ENCODE results near the gene GMEB2. TPM values are rescaled to one million over a fixed set of nuclear protein-coding genes. Genes with fewer than 3 reads are reported as not detected.

The GMEB2 gene
- total and polyA plus RNA-seq, 8 donors: 4.1 to 10.4 (median 6.1) TPM

- H3K27ac ChIP-seq: no peak overlapping the region
- no peaks in the 10 kb centered on the region for H3K36me3 ChIP-seq
- H3K4me3 ChIP-seq: peak overlapping the region; percentile 20 to 60 (median 34)
- ATAC-seq (peak; percentile 59 to 89 (median 82)), FAIRE-seq (no peak), DNase-seq (peak; percentile 53 to 93 (median 82))
- H3K4me1 ChIP-seq: no peaks in the 10 kb centered on the region
- 3 to 6% methylated on average over 23 to 37 of the region's 37 CpGs for WGBS, 2 donors
- no peaks in the 10 kb centered on the region for H3K9me3 ChIP-seq
- intact Hi-C loops (cut with DNase I): no loop called here
- no peak for TF ChIP-seq CTCF (IDR thresholded peaks at IDR 0.05)
- no peaks in the 10 kb centered on the region for H3K27me3 ChIP-seq
These were observed 73.5 kb downstream of the GMEB2 start for GRCh38 chr20:63553251-63553932.

- Histone ChIP-seq H3K9me3 (no peaks in the 10 kb centered on the region), H3K27me3 (no peaks in the 10 kb centered on the region), H3K36me3 (no peaks in the 10 kb centered on the region), H3K4me1 (no peaks in the 10 kb centered on the region), H3K4me3 (no peak overlapping the region), H3K27ac (no peak overlapping the region)
- intact Hi-C loops (cut with DNase I): no loop called here
- DNase-seq (no peak), ATAC-seq (no peak), FAIRE-seq (no peak)
- 48 to 55% methylated on average over 15 of the region's 15 CpGs for WGBS, 2 donors
- TF ChIP-seq CTCF (IDR thresholded peaks at IDR 0.05): no peak
These were observed 74.2 kb downstream of the GMEB2 start for GRCh38 chr20:63552481-63553249.

- intact Hi-C loops (cut with DNase I): no loop called here
- no peak overlapping the region for H3K27ac ChIP-seq
- no peak for DNase-seq
- no peak for TF ChIP-seq CTCF (IDR thresholded peaks at IDR 0.05)
- 42 to 63% methylated on average over 9 of the region's 9 CpGs for WGBS, 2 donors
- no peaks in the 10 kb centered on the region for H3K4me1 ChIP-seq
- H3K36me3 ChIP-seq: no peaks in the 10 kb centered on the region
- H3K27me3 ChIP-seq: no peaks in the 10 kb centered on the region
- no peaks in the 10 kb centered on the region for H3K9me3 ChIP-seq
- no peak for FAIRE-seq
- H3K4me3 ChIP-seq: no peak overlapping the region
- no peak for ATAC-seq
These were observed 75.8 kb downstream of the GMEB2 start for GRCh38 chr20:63551068-63551467.

- 66 to 71% methylated on average over 16 to 18 of the region's 18 CpGs for WGBS, 2 donors
- Histone ChIP-seq H3K9me3 (no peaks in the 10 kb centered on the region), H3K4me3 (no peak overlapping the region), H3K36me3 (no peaks in the 10 kb centered on the region), H3K4me1 (no peaks in the 10 kb centered on the region), H3K27ac (no peak overlapping the region), H3K27me3 (no peaks in the 10 kb centered on the region)
- intact Hi-C loops (cut with DNase I): loop anchor here in 1 of 3 donors (10.0 kb wide), 1 partner anchor 415 kb away; the partner anchor contains the start of gene ZNF512B
- no peak for TF ChIP-seq CTCF (IDR thresholded peaks at IDR 0.05)
- no peak for FAIRE-seq
- no peak for DNase-seq
- no peak for ATAC-seq
These were observed 77.1 kb downstream of the GMEB2 start for GRCh38 chr20:63549679-63550282.
